ENCODE results near the gene ZSWIM3.
A peak's percentile ranks its signal among the peaks of the same experiment; 100 is the strongest.

The ZSWIM3 gene

GRCh38 chr20:45882469-45883099 lies 25.2 kb downstream of the ZSWIM3 start:
- DNase-seq (ENCODE audit: low read depth in 2 of 2): no peak
- H3K4me3 ChIP-seq (replicated peaks in 1 of 2; ENCODE audit: low read depth in 2 of 2, low read length in 2 of 2): no peak overlapping the region
- no peak for TF ChIP-seq CTCF (IDR thresholded peaks at IDR 0.05; ENCODE audit: low read depth, low read length)

DNA sequence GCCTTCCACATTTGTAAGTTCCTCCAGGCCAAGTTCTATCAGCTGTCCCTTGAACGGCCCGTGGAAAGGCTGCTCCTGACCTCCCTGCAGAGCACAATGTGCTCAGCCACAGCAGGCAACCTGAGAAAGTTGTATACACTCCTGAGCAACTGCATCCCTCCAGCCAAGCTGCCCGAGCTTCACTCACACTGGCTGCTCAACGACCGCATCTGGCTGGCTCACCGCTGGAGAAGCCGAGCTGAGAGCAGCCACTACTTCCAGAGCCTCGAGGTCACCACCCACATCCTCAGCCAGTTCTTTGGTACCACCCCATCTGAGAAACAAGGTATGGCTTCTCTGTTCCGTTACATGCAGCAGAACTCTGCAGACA lies 25.7 kb downstream of the ZSWIM3 start:
- no peak overlapping the region for H3K4me3 ChIP-seq (replicated peaks in 1 of 2; ENCODE audit: low read depth in 2 of 2, low read length in 2 of 2)
- no peak for DNase-seq (ENCODE audit: low read depth in 2 of 2)
- TF ChIP-seq CTCF (IDR thresholded peaks at IDR 0.05; ENCODE audit: low read depth, low read length): no peak

- no peak overlapping the region for H3K4me3 ChIP-seq (replicated peaks in 1 of 2; ENCODE audit: low read depth in 2 of 2, low read length in 2 of 2)
- DNase-seq (ENCODE audit: low read depth in 2 of 2): no peak
- TF ChIP-seq CTCF (IDR thresholded peaks at IDR 0.05; ENCODE audit: low read depth, low read length): no peak
Measured at GRCh38 chr20:45886590-45887345, 29.4 kb downstream of the ZSWIM3 start.

GRCh38 chr20:45887346-45887715 lies 29.9 kb downstream of the ZSWIM3 start, which contains the start of gene SPATA25:
Gene SPATA25 (minus strand): TSS chr20:45887622. CDS start chr20:45887590, 32 bp downstream.
- no peak within 1 kb of the TSS for H3K4me3 ChIP-seq (replicated peaks in 1 of 2; ENCODE audit: low read depth in 2 of 2, low read length in 2 of 2)
- no peak for DNase-seq (ENCODE audit: low read depth in 2 of 2)
- TF ChIP-seq CTCF (IDR thresholded peaks at IDR 0.05; ENCODE audit: low read depth, low read length): no peak

GRCh38 chr20:45888681-45889080 lies 31.3 kb downstream of the ZSWIM3 start:
- no peak for TF ChIP-seq CTCF (IDR thresholded peaks at IDR 0.05; ENCODE audit: low read depth, low read length)
- no peak for DNase-seq (ENCODE audit: low read depth in 2 of 2)
- H3K4me3 ChIP-seq (replicated peaks in 1 of 2; ENCODE audit: low read depth in 2 of 2, low read length in 2 of 2): no peak overlapping the region

GRCh38 chr20:45890077-45890984 lies 32.9 kb downstream of the ZSWIM3 start:
- peak overlapping the region; percentile 79 to 92 for H3K4me3 ChIP-seq (replicated peaks in 1 of 2; ENCODE audit: low read depth in 2 of 2, low read length in 2 of 2)
- peak; percentile 66 for TF ChIP-seq CTCF (IDR thresholded peaks at IDR 0.05; ENCODE audit: low read depth, low read length)
- peak; percentile 76 to 87 for DNase-seq (ENCODE audit: low read depth in 2 of 2)

All from cardiac fibroblast (primary cell).